CD4-positive, alpha-beta memory T cell (primary cell): ENCODE measurements around the gene GRAMD1C. TPM values are rescaled to one million over a fixed set of nuclear protein-coding genes. Genes with fewer than 3 reads are reported as not detected.
"Not testable (repeated sequence)": the region's sequence is repeated elsewhere in the genome, so short reads cannot be mapped to it uniquely, and the experiment has no call there.

ENCODE experiments used
- CTCF ChIA-PET: fragments of 350-600 bp; sonication (Branson Sonifier 250); formaldehyde crosslinking; loops from one replicate; lab custom pipeline; 2021; ENCODE audit warnings: inconsistent platforms; ENCODE audit not compliant: partially characterized antibody; lab: Charles Lee
- POLR2A ChIA-PET: fragments of 350-600 bp; sonication (Branson Sonifier 250); formaldehyde crosslinking; loops from one replicate; lab custom pipeline; 2021; ENCODE audit not compliant: partially characterized antibody; lab: Charles Lee
- DNase-seq, 5 donors: peaks; one replicate each; pipeline versions ENCODE4 v3.0.0 to v3.0.0-alpha.2; 2020 to 2022; ENCODE audit warnings: mixed read lengths in 1 of 5
- H3K27ac ChIP-seq: one replicate; pipeline ENCODE4 v1.7.0; 2013; ENCODE audit warnings: low read depth, low read length
- H3K27me3 ChIP-seq: 2 replicates; pipeline ENCODE4 v1.7.0; 2013; ENCODE audit warnings: mild to moderate bottlenecking, low read length, moderate library complexity; ENCODE audit not compliant: insufficient read depth
- H3K36me3 ChIP-seq: 2 replicates; pipeline ENCODE4 v1.7.0; 2013; ENCODE audit warnings: mild to moderate bottlenecking, low read length, moderate library complexity; ENCODE audit not compliant: insufficient read depth
- H3K4me1 ChIP-seq: 2 replicates; pipeline ENCODE4 v1.7.0; 2013; ENCODE audit warnings: mild to moderate bottlenecking, low read length, moderate library complexity; ENCODE audit not compliant: insufficient read depth
- H3K4me3 ChIP-seq, 2 donors: one replicate each; pipeline ENCODE4 v1.7.0; 2013; ENCODE audit warnings: low read length in 2 of 2, mild to moderate bottlenecking in 1 of 2
- H3K9me3 ChIP-seq, 2 donors: one replicate each; pipeline ENCODE4 v1.7.0; 2013; ENCODE audit warnings: low read length in 2 of 2, control low read depth in 1 of 2; ENCODE audit not compliant: control insufficient read depth in 1 of 2
- H3K27ac Mint-ChIP-seq, 7 donors: one replicate each; pipeline ENCODE4 v1.8.0; 2020 to 2021; ENCODE audit warnings: mixed read lengths in 7 of 7, mild to moderate bottlenecking in 6 of 7, inconsistent platforms in 3 of 7, moderate library complexity in 3 of 7
- H3K27me3 Mint-ChIP-seq, 2 donors: one replicate each; pipeline ENCODE4 v1.8.0; 2020 to 2021; ENCODE audit warnings: mixed read lengths in 2 of 2
- H3K36me3 Mint-ChIP-seq, 2 donors: one replicate each; pipeline ENCODE4 v1.8.0; 2020 to 2021; ENCODE audit warnings: mixed read lengths in 2 of 2, inconsistent platforms in 1 of 2, mild to moderate bottlenecking in 1 of 2
- H3K4me1 Mint-ChIP-seq, 4 donors: one replicate each; pipeline ENCODE4 v1.8.0; 2020 to 2021; ENCODE audit warnings: mixed read lengths in 4 of 4, mild to moderate bottlenecking in 1 of 4
- H3K4me3 Mint-ChIP-seq, 8 donors: one replicate each; pipeline ENCODE4 v1.8.0; 2020 to 2021; ENCODE audit warnings: mixed read lengths in 8 of 8, mild to moderate bottlenecking in 7 of 8, moderate library complexity in 6 of 8, inconsistent platforms in 3 of 8
- H3K9me3 Mint-ChIP-seq, 8 donors: one replicate each; pipeline ENCODE4 v1.8.0; 2020 to 2021; ENCODE audit warnings: mixed read lengths in 8 of 8, mild to moderate bottlenecking in 5 of 8, inconsistent platforms in 3 of 8, moderate library complexity in 1 of 8
- intact Hi-C: fragments of 100-400 bp; cut with micrococcal nuclease; formaldehyde crosslinking; loops from one replicate; pipeline ENCODE4 v1.15.1; 2023
- polyA plus RNA-seq, 2 donors: library from polyadenylated mRNA; unstranded; fragments of 300-500 nt; fragmentation: Illumina TruSeq; gene quantifications; one replicate each; pipeline ENCODE4 v1.2.3, GENCODE V29; 2021
- total RNA-seq, 2 experiments: library from RNA; stranded (reverse); gene quantifications; one replicate each; pipeline ENCODE4 v1.2.3, GENCODE V29; 2021

Gene GRAMD1C
- total and polyA plus RNA-seq, 4 experiments from 2014 or later = 0.45 to 2.8 (median 2.6) TPM; not detected in 1

GRCh38 chr3:113849841-113850240 lies 11.3 kb downstream of the GRAMD1C start:
- CTCF ChIA-PET, H3K9me3 ChIP-seq, H3K4me3 ChIP-seq, H3K27me3 Mint-ChIP-seq, H3K4me3 Mint-ChIP-seq, POLR2A ChIA-PET, H3K4me1 ChIP-seq, H3K27ac ChIP-seq, H3K27me3 ChIP-seq, H3K4me1 Mint-ChIP-seq, H3K36me3 ChIP-seq, H3K36me3 Mint-ChIP-seq, H3K9me3 Mint-ChIP-seq, DNase-seq, H3K27ac Mint-ChIP-seq: not testable (repeated sequence)
- intact Hi-C loops = loop anchor here (10.0 kb wide), 1 partner anchor 1965 kb away; no protein-coding TSS in a partner anchor

GRCh38 chr3:113850391-113850790 lies 11.8 kb downstream of the GRAMD1C start:
- H3K36me3 ChIP-seq, POLR2A ChIA-PET, H3K27me3 Mint-ChIP-seq, CTCF ChIA-PET, H3K27ac Mint-ChIP-seq, H3K27ac ChIP-seq, intact Hi-C loops, H3K9me3 ChIP-seq, DNase-seq, H3K4me3 ChIP-seq, H3K27me3 ChIP-seq, H3K36me3 Mint-ChIP-seq, H3K4me3 Mint-ChIP-seq, H3K9me3 Mint-ChIP-seq, H3K4me1 ChIP-seq, H3K4me1 Mint-ChIP-seq: not testable (repeated sequence)

- no peak for DNase-seq
Measured at GRCh38 chr3:113852506-113852905, 13.9 kb downstream of the GRAMD1C start.

GRCh38 chr3:113867506-113867905 lies 28.9 kb downstream of the GRAMD1C start:
- H3K4me1 Mint-ChIP-seq = no peaks in the 10 kb centered on the region
- H3K9me3 Mint-ChIP-seq = peaks cover 0 to 13% (median 3%) of the 10 kb centered on the region in 8 donors
- H3K27ac Mint-ChIP-seq = no peak overlapping the region
- CTCF ChIA-PET = no interaction called here
- no peaks in the 10 kb centered on the region for H3K36me3 Mint-ChIP-seq
- Histone ChIP-seq H3K27me3 (no peaks in the 10 kb centered on the region), H3K27ac (no peak overlapping the region), H3K4me1 (no peaks in the 10 kb centered on the region), H3K4me3 (no peak overlapping the region), H3K36me3 (no peaks in the 10 kb centered on the region), H3K9me3 (no peaks in the 10 kb centered on the region)
- POLR2A ChIA-PET = no interaction called here
- intact Hi-C loops = no loop called here
- H3K27me3 Mint-ChIP-seq = peaks cover 2 to 3% of the 10 kb centered on the region in 2 donors
- no peak for DNase-seq
- no peak overlapping the region for H3K4me3 Mint-ChIP-seq

More at GRCh38 chr3:113852506-113852905, 13.9 kb downstream of the GRAMD1C start:
- CTCF ChIA-PET = interaction anchor here (1.0 kb wide), 1 partner anchor 14 kb away, joined by 3 read pairs; the partner anchor contains the start of gene GRAMD1C
- Histone ChIP-seq H3K36me3 (no peaks in the 10 kb centered on the region), H3K4me3 (no peak overlapping the region), H3K27me3 (no peaks in the 10 kb centered on the region), H3K27ac (no peak overlapping the region), H3K9me3 (no peaks in the 10 kb centered on the region), H3K4me1 (no peaks in the 10 kb centered on the region)
- no peak overlapping the region for H3K4me3 Mint-ChIP-seq
- no peaks in the 10 kb centered on the region for H3K36me3 Mint-ChIP-seq
- POLR2A ChIA-PET = no interaction called here
- no peak overlapping the region for H3K27ac Mint-ChIP-seq
- H3K4me1 Mint-ChIP-seq = no peaks in the 10 kb centered on the region
- H3K9me3 Mint-ChIP-seq = no peaks in the 10 kb centered on the region
- H3K27me3 Mint-ChIP-seq = no peaks in the 10 kb centered on the region
- intact Hi-C loops = no loop called here

GRCh38 chr3:113873293-113873692 lies 34.7 kb downstream of the GRAMD1C start:
- Histone ChIP-seq H3K4me3 (no peak overlapping the region), H3K27ac (no peak overlapping the region), H3K4me1 (no peaks in the 10 kb centered on the region), H3K27me3 (no peaks in the 10 kb centered on the region), H3K36me3 (no peaks in the 10 kb centered on the region), H3K9me3 (no peaks in the 10 kb centered on the region)
- H3K9me3 Mint-ChIP-seq = peaks cover 0 to 4% (median 0%) of the 10 kb centered on the region in 8 donors
- peaks cover 0 to 1% of the 10 kb centered on the region in 2 donors for H3K27me3 Mint-ChIP-seq
- no peaks in the 10 kb centered on the region for H3K36me3 Mint-ChIP-seq
- no peak overlapping the region for H3K4me3 Mint-ChIP-seq
- ChIA-PET CTCF (no interaction called here), POLR2A (no interaction called here)
- no peak for DNase-seq
- intact Hi-C loops = no loop called here
- no peak overlapping the region for H3K27ac Mint-ChIP-seq
- H3K4me1 Mint-ChIP-seq = no peaks in the 10 kb centered on the region

GRCh38 chr3:113873814-113874526 lies 35.4 kb downstream of the GRAMD1C start:
- Mint-ChIP-seq H3K27ac (no peak overlapping the region), H3K4me3 (no peak overlapping the region), H3K4me1 (no peaks in the 10 kb centered on the region), H3K36me3 (no peaks in the 10 kb centered on the region), H3K9me3 (peaks cover 0 to 1% (median 0%) of the 10 kb centered on the region in 8 donors), H3K27me3 (no peaks in the 10 kb centered on the region)
- intact Hi-C loops = no loop called here
- DNase-seq = no peak
- Histone ChIP-seq H3K27ac (no peak overlapping the region), H3K4me3 (no peak overlapping the region), H3K9me3 (no peaks in the 10 kb centered on the region), H3K36me3 (no peaks in the 10 kb centered on the region), H3K27me3 (no peaks in the 10 kb centered on the region), H3K4me1 (no peaks in the 10 kb centered on the region)
- ChIA-PET CTCF (no interaction called here), POLR2A (no interaction called here)

- Histone ChIP-seq H3K27me3 (no peaks in the 10 kb centered on the region), H3K4me3 (no peak overlapping the region), H3K36me3 (no peaks in the 10 kb centered on the region), H3K27ac (no peak overlapping the region), H3K9me3 (no peaks in the 10 kb centered on the region), H3K4me1 (no peaks in the 10 kb centered on the region)
- CTCF ChIA-PET = no interaction called here
- DNase-seq = no peak
- no peak overlapping the region for H3K4me3 Mint-ChIP-seq
- H3K27ac Mint-ChIP-seq = no peak overlapping the region
- POLR2A ChIA-PET = no interaction called here
- no peaks in the 10 kb centered on the region for H3K9me3 Mint-ChIP-seq
- no peaks in the 10 kb centered on the region for H3K36me3 Mint-ChIP-seq
- intact Hi-C loops = no loop called here
- H3K4me1 Mint-ChIP-seq = no peaks in the 10 kb centered on the region
- H3K27me3 Mint-ChIP-seq = peaks cover 2 to 5% of the 10 kb centered on the region in 2 donors
Measured at GRCh38 chr3:113878403-113878802, 39.8 kb downstream of the GRAMD1C start.
